SK-N-MC (cell line): ENCODE data around the gene SPATA13.

ENCODE experiments used
- DNase-seq: peaks from one replicate; pipeline ENCODE4 v3.0.0-alpha.2; 2011; ENCODE audit warnings: low read depth, low spot score
- H3K27ac ChIP-seq: fragments of 200-600 bp; sonication (generic); 2 replicates; pipeline ENCODE4 v1.5.1; 2016; ENCODE audit warnings: mixed run types
- H3K36me3 ChIP-seq: fragments of 200-600 bp; sonication (generic); 2 replicates; pipeline ENCODE4 v1.6.1; 2017; ENCODE audit warnings: antibody characterized with exemption, low read length, mixed read lengths; ENCODE audit not compliant: insufficient read depth
- H3K4me3 ChIP-seq: fragments of 200-600 bp; sonication (generic); 2 replicates; pipeline ENCODE4 v1.5.1; 2016
- H3K9ac ChIP-seq: fragments of 200-600 bp; sonication (generic); 2 replicates; pipeline ENCODE4 v1.8.0; 2017; ENCODE audit warnings: mixed run types, mixed read lengths; ENCODE audit not compliant: insufficient read length
- H3K9me3 ChIP-seq: fragments of 200-600 bp; sonication (generic); 2 replicates; pipeline ENCODE4 v1.6.1; 2017; ENCODE audit warnings: low read depth, mild to moderate bottlenecking, antibody characterized with exemption, low read length, moderate library complexity, mixed read lengths
- EZH2 ChIP-seq: fragments of 200-600 bp; sonication (generic); IDR thresholded peaks from one replicate; pipeline ENCODE4 v1.6.1; 2017; ENCODE audit warnings: antibody characterized with exemption
- FOXP2 ChIP-seq: optimal IDR thresholded peaks from 2 replicates; pipeline ENCODE3; 2011; ENCODE audit warnings: mild to moderate bottlenecking, moderate library complexity; ENCODE audit not compliant: insufficient read depth; ENCODE audit errors: extremely low read length, control extremely low read depth
- POLR2AphosphoS5 ChIP-seq: IDR thresholded peaks from 2 replicates; pipeline ENCODE4 v1.6.1; 2012; ENCODE audit warnings: mild to moderate bottlenecking, low read depth, low read length, borderline replicate concordance

Gene SPATA13

GRCh38 chr13:24146961-24147569, 13.5 kb upstream of the SPATA13 start:
- Histone ChIP-seq H3K4me3 (no peak overlapping the region), H3K27ac (no peak overlapping the region), H3K9ac (no peak overlapping the region), H3K9me3 (no peaks in the 10 kb centered on the region), H3K36me3 (no peaks in the 10 kb centered on the region)
- no peak for TF ChIP-seq EZH2
- TF ChIP-seq FOXP2: no peak
- no peak for TF ChIP-seq POLR2AphosphoS5
- no peak for DNase-seq

DNA sequence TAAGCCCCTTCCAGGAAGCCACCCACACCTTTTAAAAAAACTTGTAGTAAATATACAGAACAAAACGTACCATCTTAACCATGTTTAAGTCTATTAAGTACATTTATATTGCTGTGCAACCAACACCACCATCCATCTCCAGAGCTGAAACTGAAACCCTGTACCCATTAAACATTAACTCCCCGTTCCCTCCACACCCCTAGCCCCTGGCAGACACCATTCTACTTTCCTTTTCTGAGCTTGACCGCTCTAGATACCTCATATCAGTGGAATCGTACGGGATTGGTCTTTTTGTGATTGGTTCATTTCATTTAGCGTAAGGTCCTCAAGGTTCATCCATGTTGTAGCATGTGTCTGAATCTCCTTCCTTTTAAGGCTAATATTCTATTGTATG, 13.0 kb upstream of the SPATA13 start:
- Histone ChIP-seq H3K9ac (no peak overlapping the region), H3K36me3 (no peaks in the 10 kb centered on the region), H3K27ac (no peak overlapping the region), H3K4me3 (no peak overlapping the region), H3K9me3 (no peaks in the 10 kb centered on the region)
- TF ChIP-seq FOXP2 (no peak), EZH2 (no peak), POLR2AphosphoS5 (no peak)
- no peak for DNase-seq

- Histone ChIP-seq H3K4me3 (no peak overlapping the region), H3K9me3 (no peaks in the 10 kb centered on the region), H3K36me3 (no peaks in the 10 kb centered on the region), H3K27ac (no peak overlapping the region), H3K9ac (no peak overlapping the region)
- TF ChIP-seq POLR2AphosphoS5 (no peak), EZH2 (no peak), FOXP2 (no peak)
- DNase-seq: no peak
Measured at GRCh38 chr13:24148414-24149235, 11.9 kb upstream of the SPATA13 start.

- no peak overlapping the region for H3K27ac ChIP-seq
- no peak for TF ChIP-seq POLR2AphosphoS5
- no peak for TF ChIP-seq EZH2
- no peak overlapping the region for H3K4me3 ChIP-seq
- H3K9ac ChIP-seq: no peak overlapping the region
- no peaks in the 10 kb centered on the region for H3K36me3 ChIP-seq
- H3K9me3 ChIP-seq: no peaks in the 10 kb centered on the region
- DNase-seq: no peak
Measured at GRCh38 chr13:24149246-24150032, 11.1 kb upstream of the SPATA13 start.

DNA sequence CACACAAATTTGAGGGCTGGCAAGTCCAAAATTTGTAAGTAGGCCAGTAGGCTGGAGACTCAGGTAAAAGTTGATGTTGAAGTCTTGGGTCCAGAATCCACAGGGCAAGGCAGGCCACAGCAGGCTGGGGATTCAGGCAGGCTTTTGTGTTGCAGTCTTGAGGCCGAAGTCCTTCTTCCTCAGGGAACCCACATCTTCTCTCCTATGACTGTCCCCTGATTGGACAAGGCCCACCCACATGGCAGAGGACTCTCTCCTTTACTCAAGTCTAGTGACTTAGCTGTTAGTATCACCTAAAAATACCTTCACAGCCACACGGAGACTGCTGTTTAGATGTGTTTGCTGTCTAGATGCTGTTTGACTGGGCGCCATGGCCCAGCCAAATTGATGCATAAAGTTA, 9.9 kb upstream of the SPATA13 start:
- no peak overlapping the region for H3K4me3 ChIP-seq
- no peak overlapping the region for H3K27ac ChIP-seq
- no peak overlapping the region for H3K9ac ChIP-seq
- no peaks in the 10 kb centered on the region for H3K9me3 ChIP-seq
- no peak for TF ChIP-seq FOXP2
- no peak for TF ChIP-seq EZH2
- no peak for TF ChIP-seq POLR2AphosphoS5
- no peak for DNase-seq
- H3K36me3 ChIP-seq: no peaks in the 10 kb centered on the region

DNA sequence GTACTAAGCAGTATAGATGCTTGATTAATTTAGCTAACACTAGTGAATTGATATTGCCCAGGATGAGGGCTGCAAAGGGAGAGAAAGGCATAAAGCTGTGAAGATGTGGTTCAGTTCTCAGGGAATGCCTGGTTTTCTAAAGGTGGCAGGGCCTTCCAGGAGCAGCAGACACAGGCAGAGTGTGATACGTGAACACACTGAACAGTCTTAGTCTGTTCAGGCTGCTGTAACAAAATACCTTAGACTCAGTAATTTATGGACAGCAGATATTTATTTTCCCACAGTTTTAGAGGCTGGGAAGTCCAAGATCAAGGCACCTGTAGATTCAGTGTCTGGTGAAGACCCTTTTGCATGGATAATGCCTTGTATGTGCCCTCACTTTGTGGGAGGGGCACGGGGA, 8.7 kb upstream of the SPATA13 start:
- no peak overlapping the region for H3K9ac ChIP-seq
- TF ChIP-seq EZH2 (no peak), POLR2AphosphoS5 (no peak), FOXP2 (no peak)
- H3K4me3 ChIP-seq: no peak overlapping the region
- DNase-seq: no peak
- no peaks in the 10 kb centered on the region for H3K9me3 ChIP-seq
- no peak overlapping the region for H3K27ac ChIP-seq
- no peaks in the 10 kb centered on the region for H3K36me3 ChIP-seq

- no peak overlapping the region for H3K4me3 ChIP-seq
- H3K36me3 ChIP-seq: no peaks in the 10 kb centered on the region
- no peak overlapping the region for H3K27ac ChIP-seq
- TF ChIP-seq POLR2AphosphoS5: no peak
- no peak for TF ChIP-seq EZH2
- no peak for TF ChIP-seq FOXP2
- H3K9ac ChIP-seq: no peak overlapping the region
- H3K9me3 ChIP-seq: no peaks in the 10 kb centered on the region
- no peak for DNase-seq
Measured at GRCh38 chr13:24152292-24153214, 8.0 kb upstream of the SPATA13 start.
